Liver (tissue), 9 donors: ENCODE data around the gene ELN. TPM values are rescaled to one million over a fixed set of nuclear protein-coding genes. Genes with fewer than 3 reads are reported as not detected.

Experiments used
- DNase-seq: peaks from one replicate; pipeline ENCODE4 v3.0.0-alpha.2; 2017; ENCODE audit warnings: low spot score
- H3K27ac ChIP-seq, 2 donors: one replicate each; pipeline ENCODE4 v1.7.0; 2013; ENCODE audit warnings: inconsistent platforms in 2 of 2, low read length in 2 of 2, control low read depth in 1 of 2, low read depth in 1 of 2, mild to moderate bottlenecking in 1 of 2
- H3K27me3 ChIP-seq, 4 donors: one replicate each; pipeline versions ENCODE4 v1.6.1 to v1.7.0; 2013; ENCODE audit warnings: low read length in 3 of 4, inconsistent platforms in 1 of 4, mild to moderate bottlenecking in 1 of 4, moderate library complexity in 1 of 4; ENCODE audit not compliant: control insufficient read depth in 4 of 4, insufficient read depth in 4 of 4
- H3K36me3 ChIP-seq, 4 donors: one replicate each; pipeline versions ENCODE4 v1.6.1 to v1.7.0; 2013; ENCODE audit warnings: low read length in 3 of 4, mild to moderate bottlenecking in 3 of 4, low read depth in 1 of 4, moderate library complexity in 1 of 4; ENCODE audit not compliant: control insufficient read depth in 4 of 4, insufficient read depth in 3 of 4
- H3K4me1 ChIP-seq, 4 donors: one replicate each; pipeline versions ENCODE4 v1.6.1 to v1.7.0; 2013; ENCODE audit warnings: low read length in 3 of 4, mild to moderate bottlenecking in 3 of 4, moderate library complexity in 1 of 4; ENCODE audit not compliant: control insufficient read depth in 4 of 4, insufficient read depth in 4 of 4
- H3K4me3 ChIP-seq, 3 donors: one replicate each; pipeline versions ENCODE4 v1.6.1 to v1.7.0; 2013; ENCODE audit warnings: low read length in 3 of 3, control low read depth in 1 of 3, low read depth in 1 of 3, mild to moderate bottlenecking in 1 of 3
- H3K9ac ChIP-seq, 2 donors: one replicate each; pipeline ENCODE4 v1.7.0; 2013; ENCODE audit warnings: low read length in 2 of 2, mild to moderate bottlenecking in 2 of 2, moderate library complexity in 2 of 2, control low read depth in 1 of 2, low read depth in 1 of 2
- H3K9me3 ChIP-seq, 4 donors: one replicate each; pipeline versions ENCODE4 v1.6.1 to v1.7.0; 2013; ENCODE audit warnings: low read length in 3 of 4; ENCODE audit not compliant: control insufficient read depth in 4 of 4
- CTCF ChIP-seq: fragments of 150-350 bp; IDR thresholded peaks from 2 replicates; pipeline ENCODE4 v1.5.1; 2017; ENCODE audit warnings: improper control_type of control experiment, low read depth, low read length; ENCODE audit not compliant: missing input control
- EGR1 ChIP-seq, 2 donors: IDR thresholded peaks; 2 replicates each; pipeline ENCODE4 v1.6.1; 2016 to 2018; ENCODE audit warnings: antibody characterized with exemption in 2 of 2, low read depth in 2 of 2
- FOXA1 ChIP-seq: IDR thresholded peaks from 2 replicates; pipeline ENCODE4 v1.6.1; 2016; ENCODE audit warnings: antibody characterized with exemption
- FOXA2 ChIP-seq: IDR thresholded peaks from 2 replicates; pipeline ENCODE4 v1.6.1; 2016; ENCODE audit warnings: antibody characterized with exemption
- GABPA ChIP-seq, 2 donors: IDR thresholded peaks in 1 of 2; conservative IDR thresholded peaks in 1 of 2; 2 replicates each; pipeline ENCODE4 v1.6.1; 2016; ENCODE audit warnings: antibody characterized with exemption in 2 of 2, mild to moderate bottlenecking in 1 of 2, moderate library complexity in 1 of 2
- HNF4A ChIP-seq, 2 donors: conservative IDR thresholded peaks; 2 replicates each; pipeline ENCODE4 v1.6.1; 2016; ENCODE audit warnings: antibody characterized with exemption in 2 of 2, mild to moderate bottlenecking in 2 of 2
- HNF4G ChIP-seq: IDR thresholded peaks from 2 replicates; pipeline ENCODE4 v1.6.1; 2016; ENCODE audit warnings: antibody characterized with exemption
- JUND ChIP-seq, 2 donors: IDR thresholded peaks; 2 replicates each; pipeline ENCODE4 v1.6.1; 2016; ENCODE audit warnings: antibody characterized with exemption in 2 of 2
- NR2F2 ChIP-seq: IDR thresholded peaks from 2 replicates; pipeline ENCODE4 v1.6.1; 2016; ENCODE audit warnings: antibody characterized with exemption
- RAD21 ChIP-seq, 2 donors: IDR thresholded peaks; 2 replicates each; pipeline ENCODE4 v1.6.1; 2016; ENCODE audit warnings: antibody characterized with exemption in 2 of 2, mild to moderate bottlenecking in 2 of 2
- REST ChIP-seq: IDR thresholded peaks from 2 replicates; pipeline ENCODE4 v1.6.1; 2016; ENCODE audit warnings: antibody characterized with exemption, mild to moderate bottlenecking
- RXRA ChIP-seq, 2 donors: IDR thresholded peaks; 2 replicates each; pipeline ENCODE4 v1.6.1; 2017 to 2018; ENCODE audit warnings: antibody characterized with exemption in 2 of 2, mild to moderate bottlenecking in 1 of 2
- SP1 ChIP-seq: IDR thresholded peaks from 2 replicates; pipeline ENCODE4 v1.6.1; 2018; ENCODE audit warnings: antibody characterized with exemption, mild to moderate bottlenecking
- TAF1 ChIP-seq: conservative IDR thresholded peaks from 2 replicates; pipeline ENCODE4 v1.6.1; 2016; ENCODE audit warnings: antibody characterized with exemption, mild to moderate bottlenecking
- YY1 ChIP-seq: IDR thresholded peaks from 2 replicates; pipeline ENCODE4 v1.6.1; 2016; ENCODE audit warnings: antibody characterized with exemption, mild to moderate bottlenecking
- ZBTB33 ChIP-seq: IDR thresholded peaks from 2 replicates; pipeline ENCODE4 v1.6.1; 2016; ENCODE audit warnings: antibody characterized with exemption
- WGBS: extraction: QIAGEN DNeasy Blood & Tissue Kit; methylation state at CpG from one replicate; pipeline ENCODE4 v1.1.7; 2013; 5-methylcytosine and 5-hydroxymethylcytosine counted together
- polyA plus RNA-seq, 2 donors: library from polyadenylated mRNA; stranded (reverse) in 1 of 2; unstranded in 1 of 2; fragments of 200-250 nt in 1 of 2; fragments of >200 nt in 1 of 2; fragmentation: Nextera tagmentation in 1 of 2; extraction: Ambion mirVana in 1 of 2; gene quantifications; one replicate each; pipeline versions ENCODE4 v1.2.1 to v1.2.3, GENCODE V29; 2013 to 2015
- total RNA-seq, 2 donors: library from RNA; depleted of rRNA; stranded (reverse); fragments of >200 nt; gene quantifications; one replicate each; pipeline ENCODE4 v1.2.3, GENCODE V29; 2014
- TF ChIP-seq, protein P1 (sequence below): IDR thresholded peaks from 2 replicates; pipeline ENCODE4 v1.6.1; 2016; ENCODE audit warnings: antibody characterized with exemption
- donor health status: healthy.
- donor health status: healthy.
- donor health status: healthy.
- donor health status: healthy.
- donor health status: healthy.

Gene ELN
- total and polyA plus RNA-seq, 4 donors: 2.7 to 16.3 (median 9.7) TPM

DNA sequence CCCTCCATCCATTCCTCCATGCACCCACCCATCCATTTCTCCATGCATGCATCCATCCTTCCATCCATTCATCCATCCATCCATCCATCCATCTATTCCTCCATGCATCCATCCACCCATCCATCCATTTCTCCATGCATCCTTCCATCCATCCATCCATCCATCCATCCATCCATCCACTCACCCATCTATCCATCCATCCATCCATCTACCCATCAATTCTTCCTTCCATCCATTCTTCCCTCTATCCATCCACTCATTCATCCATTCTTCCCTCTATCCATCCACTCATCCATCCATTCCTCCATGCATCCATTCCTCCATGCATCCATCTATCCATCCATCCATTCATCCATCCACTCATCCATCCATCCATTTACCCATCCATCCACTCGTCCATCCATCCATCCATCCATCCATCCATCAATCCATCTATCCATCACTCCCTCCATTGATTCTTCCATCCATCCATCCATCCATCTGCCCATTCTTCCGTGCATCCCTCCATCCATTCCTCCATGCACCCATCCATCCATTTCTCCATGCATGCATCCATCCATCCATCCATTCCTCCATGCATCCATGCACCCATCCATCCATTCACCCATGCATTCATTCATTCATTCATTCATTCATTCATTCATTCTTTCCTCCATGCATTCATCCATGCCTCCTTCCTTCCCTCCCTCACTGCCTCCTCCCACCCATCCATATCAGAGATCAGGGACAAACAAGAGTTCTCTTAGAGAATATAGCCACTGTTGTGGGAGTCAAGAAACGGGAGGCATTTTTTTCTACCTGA, 22.2 kb downstream of the ELN start:
- Histone ChIP-seq H3K4me3 (no peak overlapping the region), H3K27ac (no peak overlapping the region), H3K36me3 (peaks cover 0 to 9% (median under 1%) of the 10 kb centered on the region in 4 donors), H3K27me3 (no peaks in the 10 kb centered on the region), H3K9ac (no peak overlapping the region), H3K9me3 (no peaks in the 10 kb centered on the region), H3K4me1 (no peaks in the 10 kb centered on the region)
- no peak for DNase-seq
- 84% methylated on average over 3 of the region's 3 CpGs for WGBS
- no peak for TF ChIP-seq EGR1 (IDR thresholded peaks at IDR 0.05; ENCODE audit: low read depth in 2 of 2)
- TF ChIP-seq HNF4G: no peak
- no peak for TF ChIP-seq ZBTB33
- TF ChIP-seq FOXA1: no peak
- no peak for TF ChIP-seq NR2F2
- no peak for TF ChIP-seq JUND (IDR thresholded peaks at IDR 0.05)
- no peak for TF ChIP-seq GABPA (IDR thresholded peaks at IDR 0.05 in 1 of 2, conservative IDR thresholded peaks at IDR 0.05 in 1 of 2)
- no peak for TF ChIP-seq TAF1
- no peak for TF ChIP-seq RAD21 (IDR thresholded peaks at IDR 0.05)

DNA sequence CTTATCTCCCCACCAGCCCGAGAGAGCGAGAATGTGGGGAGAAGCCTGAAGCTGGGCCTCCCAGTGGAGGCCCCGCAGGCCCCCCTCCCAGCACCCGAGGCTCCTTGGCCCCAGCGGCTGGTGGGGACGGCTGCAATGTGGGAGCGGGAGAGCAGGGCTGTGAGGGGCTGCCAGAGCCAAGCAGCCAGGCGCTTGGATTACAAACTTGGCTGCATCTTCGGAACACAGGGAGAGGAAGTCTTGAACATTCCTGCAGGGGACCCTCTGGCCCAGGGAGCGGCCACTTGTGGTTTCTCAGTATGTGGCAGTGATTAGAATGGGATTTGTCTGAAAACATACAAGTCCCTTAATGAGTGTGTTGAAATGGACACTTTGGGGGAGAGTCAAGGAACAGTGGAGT, 23.2 kb downstream of the ELN start:
- H3K36me3 ChIP-seq: peaks cover 0 to 9% (median under 1%) of the 10 kb centered on the region in 4 donors
- no peaks in the 10 kb centered on the region for H3K4me1 ChIP-seq
- no peak for DNase-seq
- no peak overlapping the region for H3K9ac ChIP-seq
- H3K9me3 ChIP-seq: no peaks in the 10 kb centered on the region
- H3K27me3 ChIP-seq: no peaks in the 10 kb centered on the region
- WGBS: 80% methylated on average over 10 of the region's 10 CpGs
- no peak overlapping the region for H3K27ac ChIP-seq
- no peak for TF ChIP-seq ZBTB33
- TF ChIP-seq REST: no peak
- no peak for TF ChIP-seq HNF4A (conservative IDR thresholded peaks at IDR 0.05)
- TF ChIP-seq HNF4G: no peak
- TF ChIP-seq TAF1: no peak
- no peak for TF ChIP-seq YY1
- no peak for TF ChIP-seq FOXA2
- no peak for TF ChIP-seq FOXA1
- no peak for TF ChIP-seq NR2F2
- no peak for TF ChIP-seq RXRA (IDR thresholded peaks at IDR 0.05)
- no peak for TF ChIP-seq EGR1 (IDR thresholded peaks at IDR 0.05; ENCODE audit: low read depth in 2 of 2)
- TF ChIP-seq, protein P1, sequence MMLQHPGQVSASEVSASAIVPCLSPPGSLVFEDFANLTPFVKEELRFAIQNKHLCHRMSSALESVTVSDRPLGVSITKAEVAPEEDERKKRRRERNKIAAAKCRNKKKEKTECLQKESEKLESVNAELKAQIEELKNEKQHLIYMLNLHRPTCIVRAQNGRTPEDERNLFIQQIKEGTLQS: no peak
- no peak for TF ChIP-seq JUND (IDR thresholded peaks at IDR 0.05)
- TF ChIP-seq SP1: no peak
- TF ChIP-seq RAD21 (IDR thresholded peaks at IDR 0.05): no peak
- no peak for TF ChIP-seq GABPA (IDR thresholded peaks at IDR 0.05 in 1 of 2, conservative IDR thresholded peaks at IDR 0.05 in 1 of 2)
- no peak for TF ChIP-seq CTCF
- no peak overlapping the region for H3K4me3 ChIP-seq
